Immature natural killer cell (primary cell): ENCODE measurements around the gene MUC2. TPM values are rescaled to one million over a fixed set of nuclear protein-coding genes. Genes with fewer than 3 reads are reported as not detected.

Experiments used
- DNase-seq, 3 donors: peaks; one replicate each; pipeline ENCODE4 v3.0.0; 2022; ENCODE audit warnings: mixed read lengths in 1 of 3
- H3K27ac Mint-ChIP-seq, 6 donors: one replicate each; pipeline ENCODE4 v1.8.0; 2020; ENCODE audit warnings: mixed read lengths in 6 of 6, mild to moderate bottlenecking in 5 of 6, inconsistent platforms in 4 of 6, moderate library complexity in 3 of 6
- H3K27me3 Mint-ChIP-seq, 3 donors: one replicate each; pipeline ENCODE4 v1.8.0; 2020 to 2021; ENCODE audit warnings: low read depth in 3 of 3, mild to moderate bottlenecking in 3 of 3, mixed read lengths in 3 of 3, moderate library complexity in 3 of 3, inconsistent platforms in 1 of 3
- H3K36me3 Mint-ChIP-seq, 3 donors: one replicate each; pipeline ENCODE4 v1.8.0; 2020; ENCODE audit warnings: mixed read lengths in 3 of 3, inconsistent platforms in 2 of 3, mild to moderate bottlenecking in 2 of 3
- H3K4me1 Mint-ChIP-seq, 2 donors: one replicate each; pipeline ENCODE4 v1.8.0; 2020; ENCODE audit warnings: inconsistent platforms in 2 of 2, mild to moderate bottlenecking in 2 of 2, mixed read lengths in 2 of 2, moderate library complexity in 1 of 2
- H3K4me3 Mint-ChIP-seq, 5 donors: one replicate each; pipeline ENCODE4 v1.8.0; 2020; ENCODE audit warnings: mild to moderate bottlenecking in 5 of 5, mixed read lengths in 5 of 5, inconsistent platforms in 3 of 5, moderate library complexity in 3 of 5
- H3K9me3 Mint-ChIP-seq, 6 donors: one replicate each; pipeline ENCODE4 v1.8.0; 2020; ENCODE audit warnings: mild to moderate bottlenecking in 6 of 6, mixed read lengths in 6 of 6, inconsistent platforms in 4 of 6, moderate library complexity in 3 of 6
- polyA plus RNA-seq, 3 donors: library from polyadenylated mRNA; unstranded; fragments of 300-500 nt; fragmentation: Illumina TruSeq; gene quantifications; one replicate each; pipeline ENCODE4 v1.2.3, GENCODE V29; 2021

The MUC2 gene
- polyA plus RNA-seq, 3 donors from 2014 or later = not detected

- H3K9me3 Mint-ChIP-seq = no peaks in the 10 kb centered on the region
- peak overlapping the region in 4 of 6 donors; percentile 0 to 83 (median 20) for H3K27ac Mint-ChIP-seq
- H3K4me1 Mint-ChIP-seq = no peaks in the 10 kb centered on the region
- DNase-seq = no peak
- peaks cover 3 to 9% (median 8%) of the 10 kb centered on the region in 3 donors for H3K27me3 Mint-ChIP-seq
- H3K4me3 Mint-ChIP-seq = no peak overlapping the region
- no peaks in the 10 kb centered on the region for H3K36me3 Mint-ChIP-seq
These were observed 42.3 kb upstream of the MUC2 start for GRCh38 chr11:1032310-1032891.

- DNase-seq = no peak
- Mint-ChIP-seq H3K27ac (no peak overlapping the region), H3K27me3 (peaks cover 3 to 14% (median 8%) of the 10 kb centered on the region in 3 donors), H3K4me1 (no peaks in the 10 kb centered on the region), H3K9me3 (no peaks in the 10 kb centered on the region), H3K36me3 (no peaks in the 10 kb centered on the region), H3K4me3 (peak overlapping the region in 1 of 5 donors; percentile 12)
These were observed 41.5 kb upstream of the MUC2 start for GRCh38 chr11:1033016-1033798.

- Mint-ChIP-seq H3K27me3 (peaks cover 3 to 11% (median 4%) of the 10 kb centered on the region in 3 donors), H3K4me1 (no peaks in the 10 kb centered on the region), H3K27ac (no peak overlapping the region), H3K4me3 (no peak overlapping the region), H3K9me3 (no peaks in the 10 kb centered on the region), H3K36me3 (no peaks in the 10 kb centered on the region)
- DNase-seq = no peak
These were observed 40.7 kb upstream of the MUC2 start for GRCh38 chr11:1034001-1034400.

GRCh38 chr11:1034456-1035295, 40.0 kb upstream of the MUC2 start:
- no peaks in the 10 kb centered on the region for H3K9me3 Mint-ChIP-seq
- H3K27ac Mint-ChIP-seq = no peak overlapping the region
- no peaks in the 10 kb centered on the region for H3K36me3 Mint-ChIP-seq
- peaks cover 3 to 11% (median 4%) of the 10 kb centered on the region in 3 donors for H3K27me3 Mint-ChIP-seq
- no peaks in the 10 kb centered on the region for H3K4me1 Mint-ChIP-seq
- no peak for DNase-seq
- no peak overlapping the region for H3K4me3 Mint-ChIP-seq

- H3K4me3 Mint-ChIP-seq = no peak overlapping the region
- H3K27me3 Mint-ChIP-seq = peaks cover 3 to 11% (median 4%) of the 10 kb centered on the region in 3 donors
- H3K27ac Mint-ChIP-seq = no peak overlapping the region
- no peak for DNase-seq
- H3K36me3 Mint-ChIP-seq = no peaks in the 10 kb centered on the region
- H3K9me3 Mint-ChIP-seq = no peaks in the 10 kb centered on the region
- H3K4me1 Mint-ChIP-seq = no peaks in the 10 kb centered on the region
These were observed 38.9 kb upstream of the MUC2 start for GRCh38 chr11:1035577-1036283.

- Mint-ChIP-seq H3K27me3 (peaks cover 3 to 11% (median 4%) of the 10 kb centered on the region in 3 donors), H3K4me3 (no peak within 1 kb of the TSS), H3K9me3 (no peaks in the 10 kb centered on the region), H3K27ac (no peak within 1 kb of the TSS), H3K4me1 (no peaks in the 10 kb centered on the region), H3K36me3 (no peaks in the 10 kb centered on the region)
- DNase-seq = no peak
These were observed 38.3 kb upstream of the MUC2 start, which contains the start of gene MUC6 for GRCh38 chr11:1036303-1036923. Gene MUC6 (minus strand): TSS chr11:1036718. CDS start chr11:1036655, 63 bp downstream.

- no peaks in the 10 kb centered on the region for H3K36me3 Mint-ChIP-seq
- H3K9me3 Mint-ChIP-seq = no peaks in the 10 kb centered on the region
- no peak overlapping the region for H3K27ac Mint-ChIP-seq
- H3K4me3 Mint-ChIP-seq = no peak overlapping the region
- no peaks in the 10 kb centered on the region for H3K4me1 Mint-ChIP-seq
- H3K27me3 Mint-ChIP-seq = peaks cover 3 to 10% (median 3%) of the 10 kb centered on the region in 3 donors
- no peak for DNase-seq
These were observed 37.7 kb upstream of the MUC2 start for GRCh38 chr11:1036931-1037330.

- no peaks in the 10 kb centered on the region for H3K4me1 Mint-ChIP-seq
- H3K36me3 Mint-ChIP-seq = no peaks in the 10 kb centered on the region
- no peak for DNase-seq
These were observed 37.1 kb upstream of the MUC2 start for GRCh38 chr11:1037506-1038055.

GRCh38 chr11:1038361-1038760, 36.3 kb upstream of the MUC2 start:
- Mint-ChIP-seq H3K4me1 (no peaks in the 10 kb centered on the region), H3K27me3 (peaks cover 0 to 6% (median 0%) of the 10 kb centered on the region in 3 donors), H3K9me3 (no peaks in the 10 kb centered on the region), H3K4me3 (no peak overlapping the region), H3K36me3 (no peaks in the 10 kb centered on the region), H3K27ac (no peak overlapping the region)
- no peak for DNase-seq

More at GRCh38 chr11:1037506-1038055, 37.1 kb upstream of the MUC2 start:
- no peak overlapping the region for H3K27ac Mint-ChIP-seq
- peaks cover 0 to 8% (median 0%) of the 10 kb centered on the region in 3 donors for H3K27me3 Mint-ChIP-seq
- no peaks in the 10 kb centered on the region for H3K9me3 Mint-ChIP-seq
- no peak overlapping the region for H3K4me3 Mint-ChIP-seq

- no peak overlapping the region for H3K4me3 Mint-ChIP-seq
- no peaks in the 10 kb centered on the region for H3K36me3 Mint-ChIP-seq
- no peak overlapping the region for H3K27ac Mint-ChIP-seq
- H3K4me1 Mint-ChIP-seq = no peaks in the 10 kb centered on the region
- no peak for DNase-seq
- peaks cover 0 to 5% (median 0%) of the 10 kb centered on the region in 3 donors for H3K27me3 Mint-ChIP-seq
- H3K9me3 Mint-ChIP-seq = no peaks in the 10 kb centered on the region
These were observed 35.8 kb upstream of the MUC2 start for GRCh38 chr11:1038921-1039320.

GRCh38 chr11:1039481-1040427, 34.9 kb upstream of the MUC2 start:
- no peak overlapping the region for H3K27ac Mint-ChIP-seq
- DNase-seq = no peak
- no peaks in the 10 kb centered on the region for H3K36me3 Mint-ChIP-seq
- no peak overlapping the region for H3K4me3 Mint-ChIP-seq
- H3K27me3 Mint-ChIP-seq = peaks cover 0 to 5% (median 2%) of the 10 kb centered on the region in 3 donors
- H3K4me1 Mint-ChIP-seq = no peaks in the 10 kb centered on the region
- no peaks in the 10 kb centered on the region for H3K9me3 Mint-ChIP-seq
